HepG2 (cell line): ENCODE measurements around the gene NOS1AP.

Experiments used
- EZH2 ChIP-seq: conservative IDR thresholded peaks from 2 replicates; pipeline ENCODE4 v1.6.1; 2012; ENCODE audit warnings: mild to moderate bottlenecking, low read depth, low read length, moderate library complexity
- JUND ChIP-seq: sonication (generic); formaldehyde crosslinking; IDR thresholded peaks from 2 replicates; pipeline ENCODE4 v1.8.0; 2022; ENCODE audit warnings: mild to moderate bottlenecking, missing genetic modification reagents
- KDM5A ChIP-seq: fragments of 200-600 bp; sonication (generic); IDR thresholded peaks from 2 replicates; pipeline ENCODE4 v1.7.0; 2018; ENCODE audit warnings: antibody characterized with exemption, mild to moderate bottlenecking, low read length, borderline replicate concordance
- POLR2AphosphoS2 ChIP-seq: IDR thresholded peaks from 2 replicates; pipeline ENCODE4 v1.6.1; 2011; ENCODE audit warnings: low read depth, low read length, improper control_type of control experiment
- THYN1 ChIP-seq: sonication (generic); formaldehyde crosslinking; IDR thresholded peaks from 2 replicates; pipeline ENCODE4 v1.8.1; 2023; ENCODE audit warnings: low read depth, mild to moderate bottlenecking, moderate library complexity, missing genetic modification reagents, borderline replicate concordance
- ZKSCAN1 ChIP-seq: fragments of 150-350 bp; IDR thresholded peaks from 2 replicates; pipeline ENCODE4 v1.6.1; 2014; ENCODE audit warnings: low read length
- ZNF510 ChIP-seq: sonication (generic); formaldehyde crosslinking; IDR thresholded peaks from 2 replicates; pipeline ENCODE4 v1.4.0; 2020; ENCODE audit warnings: low read depth, mild to moderate bottlenecking, missing genetic modification reagents
- ZNF704 ChIP-seq: sonication (generic); formaldehyde crosslinking; IDR thresholded peaks from 2 replicates; pipeline ENCODE4 v1.8.1; 2023; ENCODE audit warnings: mild to moderate bottlenecking, inconsistent platforms, moderate library complexity, missing genetic modification reagents, borderline replicate concordance
- TF ChIP-seq, protein P1 (sequence below): sonication (generic); formaldehyde crosslinking; IDR thresholded peaks from 2 replicates; pipeline ENCODE4 v1.5.0; 2020; ENCODE audit warnings: mild to moderate bottlenecking, missing genetic modification reagents, moderate library complexity
- TF ChIP-seq, protein P2 (sequence below): sonication (generic); formaldehyde crosslinking; IDR thresholded peaks from 2 replicates; pipeline ENCODE4 v1.5.1; 2020; ENCODE audit warnings: mild to moderate bottlenecking, missing genetic modification reagents
- TF ChIP-seq, protein P3 (sequence below): IDR thresholded peaks from 2 replicates; pipeline ENCODE4 v1.6.1; 2016; ENCODE audit warnings: missing compliant biosample characterization, missing genetic modification reagents, borderline replicate concordance

- TF ChIP-seq, protein P1, sequence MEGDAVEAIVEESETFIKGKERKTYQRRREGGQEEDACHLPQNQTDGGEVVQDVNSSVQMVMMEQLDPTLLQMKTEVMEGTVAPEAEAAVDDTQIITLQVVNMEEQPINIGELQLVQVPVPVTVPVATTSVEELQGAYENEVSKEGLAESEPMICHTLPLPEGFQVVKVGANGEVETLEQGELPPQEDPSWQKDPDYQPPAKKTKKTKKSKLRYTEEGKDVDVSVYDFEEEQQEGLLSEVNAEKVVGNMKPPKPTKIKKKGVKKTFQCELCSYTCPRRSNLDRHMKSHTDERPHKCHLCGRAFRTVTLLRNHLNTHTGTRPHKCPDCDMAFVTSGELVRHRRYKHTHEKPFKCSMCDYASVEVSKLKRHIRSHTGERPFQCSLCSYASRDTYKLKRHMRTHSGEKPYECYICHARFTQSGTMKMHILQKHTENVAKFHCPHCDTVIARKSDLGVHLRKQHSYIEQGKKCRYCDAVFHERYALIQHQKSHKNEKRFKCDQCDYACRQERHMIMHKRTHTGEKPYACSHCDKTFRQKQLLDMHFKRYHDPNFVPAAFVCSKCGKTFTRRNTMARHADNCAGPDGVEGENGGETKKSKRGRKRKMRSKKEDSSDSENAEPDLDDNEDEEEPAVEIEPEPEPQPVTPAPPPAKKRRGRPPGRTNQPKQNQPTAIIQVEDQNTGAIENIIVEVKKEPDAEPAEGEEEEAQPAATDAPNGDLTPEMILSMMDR (CRISPR knock-in tag) = no peak
- 0 out of 2 replicates have a peak, but pooled peaks have one; percentile 19 for TF ChIP-seq JUND
- no peak for TF ChIP-seq POLR2AphosphoS2
- TF ChIP-seq ZNF510 = no peak
- TF ChIP-seq, protein P2, sequence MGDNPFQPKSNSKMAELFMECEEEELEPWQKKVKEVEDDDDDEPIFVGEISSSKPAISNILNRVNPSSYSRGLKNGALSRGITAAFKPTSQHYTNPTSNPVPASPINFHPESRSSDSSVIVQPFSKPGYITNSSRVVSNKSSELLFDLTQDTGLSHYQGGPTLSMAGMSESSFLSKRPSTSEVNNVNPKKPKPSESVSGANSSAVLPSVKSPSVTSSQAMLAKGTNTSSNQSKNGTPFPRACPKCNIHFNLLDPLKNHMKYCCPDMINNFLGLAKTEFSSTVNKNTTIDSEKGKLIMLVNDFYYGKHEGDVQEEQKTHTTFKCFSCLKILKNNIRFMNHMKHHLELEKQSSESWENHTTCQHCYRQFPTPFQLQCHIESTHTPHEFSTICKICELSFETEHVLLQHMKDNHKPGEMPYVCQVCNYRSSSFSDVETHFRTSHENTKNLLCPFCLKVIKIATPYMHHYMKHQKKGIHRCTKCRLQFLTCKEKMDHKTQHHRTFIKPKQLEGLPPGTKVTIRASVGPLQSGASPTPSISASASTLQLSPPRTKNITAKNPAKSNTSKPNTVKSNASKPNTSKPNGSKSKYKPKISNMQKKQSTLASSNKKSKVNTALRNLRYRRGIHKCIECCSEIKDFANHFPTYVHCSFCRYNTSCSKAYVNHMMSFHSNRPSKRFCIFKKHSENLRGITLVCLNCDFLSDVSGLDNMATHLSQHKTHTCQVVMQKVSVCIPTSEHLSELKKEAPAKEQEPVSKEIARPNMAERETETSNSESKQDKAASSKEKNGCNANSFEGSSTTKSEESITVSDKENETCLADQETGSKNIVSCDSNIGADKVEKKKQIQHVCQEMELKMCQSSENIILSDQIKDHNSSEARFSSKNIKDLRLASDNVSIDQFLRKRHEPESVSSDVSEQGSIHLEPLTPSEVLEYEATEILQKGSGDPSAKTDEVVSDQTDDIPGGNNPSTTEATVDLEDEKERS (CRISPR knock-in tag) = 0 out of 2 replicates have a peak, but pooled peaks have one; percentile 21
- TF ChIP-seq EZH2 = no peak
- TF ChIP-seq THYN1 = no peak
- no peak for TF ChIP-seq KDM5A
- TF ChIP-seq ZKSCAN1 = no peak
- TF ChIP-seq ZNF704 = no peak
- TF ChIP-seq, protein P3, sequence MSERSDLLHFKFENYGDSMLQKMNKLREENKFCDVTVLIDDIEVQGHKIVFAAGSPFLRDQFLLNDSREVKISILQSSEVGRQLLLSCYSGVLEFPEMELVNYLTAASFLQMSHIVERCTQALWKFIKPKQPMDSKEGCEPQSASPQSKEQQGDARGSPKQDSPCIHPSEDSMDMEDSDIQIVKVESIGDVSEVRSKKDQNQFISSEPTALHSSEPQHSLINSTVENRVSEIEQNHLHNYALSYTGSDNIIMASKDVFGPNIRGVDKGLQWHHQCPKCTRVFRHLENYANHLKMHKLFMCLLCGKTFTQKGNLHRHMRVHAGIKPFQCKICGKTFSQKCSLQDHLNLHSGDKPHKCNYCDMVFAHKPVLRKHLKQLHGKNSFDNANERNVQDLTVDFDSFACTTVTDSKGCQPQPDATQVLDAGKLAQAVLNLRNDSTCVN (CRISPR knock-in tag) = no peak
These were observed 127.6 kb downstream of the NOS1AP start for GRCh38 chr1:162197041-162197531.
